Smooth muscle cell (in vitro differentiated cells): ENCODE measurements around the gene KIF12. TPM values are rescaled to one million over a fixed set of nuclear protein-coding genes. Genes with fewer than 3 reads are reported as not detected.

ENCODE experiments used
- DNase-seq: peaks from one replicate; lab custom pipeline; 2025; ENCODE audit not compliant: unreplicated experiment; lab: John Stamatoyannopoulos, UW
- H2AFZ ChIP-seq: fragments of 200-600 bp; sonication (generic); 2 replicates; pipeline ENCODE4 v1.6.0; 2016; ENCODE audit warnings: antibody characterized with exemption, low read depth, mild to moderate bottlenecking
- H3F3A ChIP-seq: fragments of 200-600 bp; sonication (generic); 2 replicates; pipeline ENCODE4 v1.6.0; 2017; ENCODE audit warnings: antibody characterized with exemption, low read depth
- H3K27ac ChIP-seq: fragments of 200-600 bp; sonication (generic); 2 replicates; pipeline ENCODE4 v1.5.1; 2016; ENCODE audit warnings: low read depth, mild to moderate bottlenecking
- H3K27me3 ChIP-seq: fragments of 200-600 bp; sonication (generic); 2 replicates; pipeline ENCODE4 v1.6.1; 2016; ENCODE audit warnings: low read depth, mild to moderate bottlenecking
- H3K36me3 ChIP-seq: fragments of 200-600 bp; sonication (generic); 2 replicates; pipeline ENCODE4 v1.5.1; 2016; ENCODE audit warnings: low read depth
- H3K4me1 ChIP-seq: fragments of 200-600 bp; sonication (generic); 2 replicates; pipeline ENCODE4 v1.5.1; 2016; ENCODE audit warnings: low read depth
- H3K4me2 ChIP-seq: fragments of 200-600 bp; sonication (generic); 2 replicates; pipeline ENCODE4 v1.6.0; 2016; ENCODE audit warnings: mild to moderate bottlenecking
- H3K4me3 ChIP-seq: fragments of 200-600 bp; sonication (generic); 2 replicates; pipeline ENCODE4 v1.5.1; 2016; ENCODE audit warnings: mild to moderate bottlenecking
- H3K79me2 ChIP-seq: fragments of 200-600 bp; sonication (generic); 2 replicates; pipeline ENCODE4 v1.6.0; 2016; ENCODE audit warnings: low read depth, mild to moderate bottlenecking
- H3K9ac ChIP-seq: fragments of 200-600 bp; sonication (generic); 2 replicates; pipeline ENCODE4 v1.6.0; 2016; ENCODE audit warnings: low read depth
- H3K9me3 ChIP-seq: fragments of 200-600 bp; sonication (generic); replicated peaks from 2 replicates; pipeline ENCODE4 v1.5.1; 2016; ENCODE audit warnings: low read depth
- H4K20me1 ChIP-seq: fragments of 200-600 bp; sonication (generic); 2 replicates; pipeline ENCODE4 v1.6.0; 2016; ENCODE audit warnings: low read depth
- CTCF ChIP-seq: fragments of 200-600 bp; sonication (generic); IDR thresholded peaks from 2 replicates; pipeline ENCODE4 v1.5.1; 2017; ENCODE audit warnings: borderline replicate concordance, mild to moderate bottlenecking, antibody characterized with exemption; ENCODE audit not compliant: insufficient read depth, poor library complexity, severe bottlenecking
- WGBS: methylation state at CpG from one replicate; pipeline ENCODE4 v1.1.7; 2016; ENCODE audit warnings: low lambda C conversion rate; 5-methylcytosine and 5-hydroxymethylcytosine counted together
- polyA plus RNA-seq: library from polyadenylated mRNA; unstranded; fragments of >200 nt; fragmentation: Nextera tagmentation; extraction: Ambion mirVana; gene quantifications from 2 replicates; pipeline ENCODE4 v1.2.1, GENCODE V29; 2016
- total RNA-seq: library from RNA; depleted of rRNA; stranded (reverse); fragments of >200 nt; gene quantifications from 2 replicates; pipeline ENCODE4 v1.2.3, GENCODE V29; 2014

Gene KIF12
- total and polyA plus RNA-seq, 2 experiments from 2014 or later: not detected

DNA sequence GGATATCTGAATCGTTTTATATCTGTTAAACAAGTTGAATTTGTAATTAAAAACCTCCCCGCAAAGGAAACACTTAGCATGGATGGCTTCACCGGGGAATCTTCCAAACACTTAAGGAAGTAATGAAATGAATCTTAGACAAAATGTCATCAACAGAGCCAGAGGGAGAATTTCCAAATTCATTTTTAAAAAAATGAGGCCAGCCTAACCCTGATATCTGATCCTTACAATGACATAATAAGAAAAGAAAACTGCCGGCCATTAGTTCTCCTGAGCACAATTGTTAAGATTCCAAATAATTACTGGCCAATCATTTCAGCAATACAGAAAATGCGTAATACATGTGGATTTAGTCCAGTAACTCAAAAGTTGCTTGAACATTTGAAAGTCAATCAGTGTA, 6.1 kb upstream of the KIF12 start:
- Histone ChIP-seq H3K27ac (no peak overlapping the region), H3K4me3 (no peak overlapping the region), H3K27me3 (peaks cover 19% of the 10 kb centered on the region), H3K9me3 (no peaks in the 10 kb centered on the region), H3K4me1 (no peaks in the 10 kb centered on the region), H3K4me2 (no peak overlapping the region), H2AFZ (no peak overlapping the region), H4K20me1 (no peaks in the 10 kb centered on the region), H3K36me3 (no peaks in the 10 kb centered on the region), H3F3A (peaks cover 6% of the 10 kb centered on the region), H3K9ac (no peak overlapping the region), H3K79me2 (no peaks in the 10 kb centered on the region)
- 78% methylated on average over 5 of the region's 5 CpGs for WGBS
- DNase-seq: no peak
- TF ChIP-seq CTCF: no peak

DNA sequence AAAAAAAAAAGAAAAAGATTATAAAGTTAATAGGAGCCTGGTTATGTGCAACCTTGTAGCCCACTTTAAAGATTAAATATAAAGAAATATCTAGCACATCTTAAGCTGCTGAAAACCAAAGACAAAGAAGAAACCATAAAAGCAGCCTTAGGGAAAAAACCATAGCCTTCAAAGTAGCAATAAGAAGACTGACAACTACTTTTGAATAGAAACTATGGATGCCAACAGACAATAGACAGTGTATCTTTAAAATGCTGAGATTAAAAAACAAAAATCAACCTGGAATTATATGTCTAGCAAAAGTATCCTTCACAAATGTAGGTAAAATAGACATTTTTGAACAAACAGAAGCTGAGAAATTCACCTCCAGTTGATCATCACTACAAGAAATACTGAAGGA, 3.4 kb upstream of the KIF12 start:
- H3F3A ChIP-seq: peaks cover 6% of the 10 kb centered on the region
- H3K27ac ChIP-seq: no peak overlapping the region
- H2AFZ ChIP-seq: no peak overlapping the region
- TF ChIP-seq CTCF: no peak
- H3K4me1 ChIP-seq: no peaks in the 10 kb centered on the region
- no peak overlapping the region for H3K4me3 ChIP-seq
- peaks cover 35% of the 10 kb centered on the region for H3K27me3 ChIP-seq
- H3K79me2 ChIP-seq: no peaks in the 10 kb centered on the region
- DNase-seq: no peak
- no peaks in the 10 kb centered on the region for H3K36me3 ChIP-seq
- H3K9ac ChIP-seq: no peak overlapping the region
- no peaks in the 10 kb centered on the region for H3K9me3 ChIP-seq
- H3K4me2 ChIP-seq: no peak overlapping the region
- H4K20me1 ChIP-seq: no peaks in the 10 kb centered on the region

DNA sequence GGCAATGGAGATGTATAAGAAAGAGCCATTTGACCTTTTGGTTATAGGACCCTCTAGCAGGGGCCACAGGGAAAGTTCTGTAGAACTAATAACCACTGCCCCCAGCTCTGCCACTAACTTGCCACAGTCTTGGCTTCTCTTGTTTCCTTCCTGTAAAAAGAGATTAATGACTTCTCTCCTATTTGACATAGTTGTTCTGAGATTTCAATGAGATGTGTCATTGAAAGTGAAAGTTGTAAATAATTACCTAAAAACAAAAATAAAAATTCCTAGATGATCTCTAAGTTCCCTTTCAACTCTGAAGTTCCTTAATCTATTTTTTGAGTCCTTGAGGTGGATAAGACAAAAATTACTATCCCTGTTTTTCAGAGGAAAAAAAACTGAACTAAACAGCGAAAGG, 1.4 kb upstream of the KIF12 start:
- H3K27ac ChIP-seq: no peak overlapping the region
- 88% methylated on average over 1 of the region's 1 CpG for WGBS
- peaks cover 45% of the 10 kb centered on the region for H3K27me3 ChIP-seq
- no peaks in the 10 kb centered on the region for H3K36me3 ChIP-seq
- DNase-seq: no peak
- no peaks in the 10 kb centered on the region for H3K79me2 ChIP-seq
- no peaks in the 10 kb centered on the region for H4K20me1 ChIP-seq
- no peak overlapping the region for H3K4me3 ChIP-seq
- H3K9me3 ChIP-seq: no peaks in the 10 kb centered on the region
- no peak overlapping the region for H3K9ac ChIP-seq
- peaks cover 6% of the 10 kb centered on the region for H3F3A ChIP-seq
- no peak for TF ChIP-seq CTCF
- H3K4me1 ChIP-seq: no peaks in the 10 kb centered on the region
- H3K4me2 ChIP-seq: no peak overlapping the region
- H2AFZ ChIP-seq: no peak overlapping the region

DNA sequence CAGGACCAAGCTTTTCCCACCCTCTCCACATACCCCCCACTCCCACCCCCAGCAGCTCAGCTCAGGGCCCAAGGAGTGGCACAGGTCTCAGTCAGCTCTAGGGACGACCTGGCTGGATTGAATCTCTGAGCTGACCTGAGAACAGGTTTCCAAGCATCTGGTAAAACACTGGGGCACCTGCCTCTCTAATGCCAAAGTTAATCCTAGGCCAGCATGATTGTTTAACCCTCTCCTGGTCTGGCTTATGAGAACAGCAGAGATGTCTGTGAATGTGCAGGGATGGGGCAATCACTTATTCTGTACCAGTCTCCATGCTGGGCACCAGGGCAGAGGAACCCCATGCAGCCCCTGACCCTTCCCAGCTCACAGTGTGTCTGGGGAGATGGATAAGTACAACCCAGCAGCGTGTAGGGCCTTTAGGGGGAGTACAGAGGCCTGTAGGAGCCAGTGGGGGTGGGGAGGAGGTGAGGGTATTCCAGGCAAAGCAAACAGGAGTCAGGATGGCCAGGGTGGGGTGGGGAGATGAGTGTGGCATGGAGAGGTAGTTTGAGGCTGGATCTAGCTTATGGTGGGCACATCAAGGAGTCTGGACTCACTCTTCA, 678 bp upstream of the KIF12 start:
- DNase-seq: no peak
- no peak overlapping the region for H3K9ac ChIP-seq
- H3K4me3 ChIP-seq: no peak overlapping the region
- no peak overlapping the region for H3K4me2 ChIP-seq
- H3K79me2 ChIP-seq: no peaks in the 10 kb centered on the region
- H3K4me1 ChIP-seq: no peaks in the 10 kb centered on the region
- no peak overlapping the region for H2AFZ ChIP-seq
- no peak for TF ChIP-seq CTCF
- WGBS: 48% methylated on average over 2 of the region's 2 CpGs
- no peaks in the 10 kb centered on the region for H4K20me1 ChIP-seq
- H3F3A ChIP-seq: peaks cover 6% of the 10 kb centered on the region
- peaks cover 37% of the 10 kb centered on the region for H3K27me3 ChIP-seq
- H3K9me3 ChIP-seq: no peaks in the 10 kb centered on the region
- no peaks in the 10 kb centered on the region for H3K36me3 ChIP-seq
- H3K27ac ChIP-seq: no peak overlapping the region
